Spleen (tissue), 11 donors: ENCODE results near the gene P3H1. TPM values are rescaled to one million over a fixed set of nuclear protein-coding genes. Genes with fewer than 3 reads are reported as not detected.

ENCODE experiments used
- DNase-seq: peaks from one replicate; pipeline ENCODE4 v3.0.0-alpha.2; 2020
- H3K27ac ChIP-seq, 8 donors: fragments of 200-600 bp; sonication (generic) in 7 of 8; 1 replicate in 4 of 8; 2 replicates in 4 of 8; pipeline versions ENCODE4 v1.5.0 to v1.8.0; 2016 to 2021; ENCODE audit warnings: inconsistent platforms in 4 of 8, mild to moderate bottlenecking in 4 of 8, moderate library complexity in 1 of 8
- H3K27me3 ChIP-seq, 7 donors: fragments of 200-600 bp; sonication (generic) in 6 of 7; replicated peaks in 1 of 7; 1 replicate in 4 of 7; 2 replicates in 3 of 7; pipeline versions ENCODE4 v1.5.0 to v1.8.0; 2016 to 2021; ENCODE audit warnings: inconsistent platforms in 3 of 7, mild to moderate bottlenecking in 1 of 7
- H3K36me3 ChIP-seq, 6 donors: fragments of 200-600 bp; sonication (generic) in 5 of 6; 1 replicate in 4 of 6; 2 replicates in 2 of 6; pipeline versions ENCODE4 v1.5.0 to v1.8.0; 2016 to 2021; ENCODE audit warnings: inconsistent platforms in 2 of 6
- H3K4me1 ChIP-seq, 6 donors: fragments of 200-600 bp; sonication (generic) in 5 of 6; 1 replicate in 3 of 6; 2 replicates in 3 of 6; pipeline versions ENCODE4 v1.5.0 to v1.8.0; 2016 to 2021; ENCODE audit warnings: inconsistent platforms in 3 of 6
- H3K4me3 ChIP-seq, 8 donors: fragments of 200-600 bp; sonication (generic) in 7 of 8; 1 replicate in 4 of 8; 2 replicates in 4 of 8; pipeline versions ENCODE4 v1.5.0 to v1.8.0; 2016 to 2021; ENCODE audit warnings: inconsistent platforms in 4 of 8, mild to moderate bottlenecking in 4 of 8, moderate library complexity in 2 of 8
- H3K9me3 ChIP-seq, 8 donors: fragments of 200-600 bp; sonication (generic) in 7 of 8; 1 replicate in 4 of 8; 2 replicates in 4 of 8; pipeline versions ENCODE4 v1.5.0 to v1.8.0; 2016 to 2021; ENCODE audit warnings: inconsistent platforms in 4 of 8
- POLR2A ChIP-seq, 3 donors: fragments of 450-650 bp; IDR thresholded peaks; one replicate each; pipeline ENCODE4 v1.5.1; 2017; ENCODE audit warnings: antibody characterized with exemption in 3 of 3, mild to moderate bottlenecking in 1 of 3
- POLR2AphosphoS5 ChIP-seq, 3 donors: sonication (generic); formaldehyde crosslinking; IDR thresholded peaks; one replicate each; pipeline ENCODE4 v1.5.1; 2017; ENCODE audit warnings: antibody characterized with exemption in 3 of 3
- WGBS, 5 donors: extraction: QIAGEN DNeasy Blood & Tissue Kit in 3 of 5; methylation state at CpG; one replicate each; pipeline versions ENCODE4 v1.1.5 to v1.1.7; 2013 to 2018; 5-methylcytosine and 5-hydroxymethylcytosine counted together
- intact Hi-C: fragments of 100-400 bp; cut with DNase I; formaldehyde crosslinking; loops from one replicate; pipeline ENCODE4 v1.15.0; 2023; ENCODE audit warnings: low total_unique reads
- polyA plus RNA-seq, 3 donors: library from polyadenylated mRNA; stranded (reverse); fragments of 200-250 nt; gene quantifications; one replicate each; pipeline ENCODE4 v1.2.1, GENCODE V29; 2013
- total RNA-seq, 7 donors: library from RNA; depleted of rRNA in 3 of 7; stranded (reverse); fragments of >200 nt in 3 of 7; fragmentation: NEBNext Ultra II Directional in 4 of 7; extraction: Animal tissue kit (Norgen Biotek cat#: 25700) in 4 of 7; gene quantifications; one replicate each; pipeline versions ENCODE4 v1.1.0 to v1.2.1, GENCODE V29; 2016 to 2021
- TF ChIP-seq, protein P1 (sequence below), 11 experiments: fragments of 200-600 bp in 7 of 11; fragments of 450-650 bp in 4 of 11; sonication (generic) in 4 of 11; IDR thresholded peaks in 8 of 11; conservative IDR thresholded peaks in 3 of 11; 1 replicate in 7 of 11; 2 replicates in 4 of 11; pipeline versions ENCODE4 v1.4.0 to v1.8.0; 2016 to 2021; ENCODE audit warnings: antibody characterized with exemption in 11 of 11, inconsistent platforms in 4 of 11, mild to moderate bottlenecking in 1 of 11
- donor health status: healthy with polysubstance abuse.
- donor health status: DM: no; HTN: no; CAD: no; lungs with moderate emphysema.
- donor health status: DM: no; HTN: no; CAD: no.
- donor health status: Bipolar disorder and iron deficiency.
- donor health status: healthy.
- donor health status: DM: no; HTN: no; CAD: no.
- donor health status: DM: yes; HTN: yes; CAD: no.

P3H1 gene
- total and polyA plus RNA-seq, 10 donors, result 35.1 to 55.8 (median 42.0) TPM

DNA sequence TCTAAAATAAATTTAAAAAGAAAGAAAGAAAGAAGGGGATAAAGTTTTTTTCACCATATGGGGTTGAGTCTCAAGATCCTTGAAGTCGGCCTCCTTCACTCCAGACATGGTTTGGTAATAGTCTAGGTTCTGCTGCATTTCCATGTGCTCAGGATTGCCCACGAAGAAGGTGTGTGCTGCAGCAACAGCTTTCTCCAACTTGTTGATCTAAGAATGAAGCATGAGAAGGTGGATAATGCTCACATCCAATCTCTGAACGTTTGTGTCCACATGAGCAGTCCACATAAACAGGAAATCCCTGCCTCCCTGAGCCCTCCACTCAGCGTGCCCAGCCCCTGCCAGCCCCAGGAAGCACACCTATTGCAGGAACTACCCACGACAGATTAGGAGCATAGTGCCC is 4.6 kb downstream of the P3H1 start:
- WGBS, 5 donors, result 49 to 62% (median 50%) methylated on average over 5 of the region's 5 CpGs
- no peak for DNase-seq
- Histone ChIP-seq H3K9me3 (no peaks in the 10 kb centered on the region), H3K36me3 (peaks cover 6 to 53% (median 28%) of the 10 kb centered on the region in 6 donors), H3K27ac (no peak overlapping the region), H3K4me1 (peaks cover 11 to 63% (median 30%) of the 10 kb centered on the region in 6 donors), H3K27me3 (no peaks in the 10 kb centered on the region), H3K4me3 (no peak overlapping the region)
- intact Hi-C loops, result loop anchor here (10.0 kb wide), 1 partner anchor 77 kb away; the partner anchor contains the start of gene YBX1
- TF ChIP-seq, protein P1, sequence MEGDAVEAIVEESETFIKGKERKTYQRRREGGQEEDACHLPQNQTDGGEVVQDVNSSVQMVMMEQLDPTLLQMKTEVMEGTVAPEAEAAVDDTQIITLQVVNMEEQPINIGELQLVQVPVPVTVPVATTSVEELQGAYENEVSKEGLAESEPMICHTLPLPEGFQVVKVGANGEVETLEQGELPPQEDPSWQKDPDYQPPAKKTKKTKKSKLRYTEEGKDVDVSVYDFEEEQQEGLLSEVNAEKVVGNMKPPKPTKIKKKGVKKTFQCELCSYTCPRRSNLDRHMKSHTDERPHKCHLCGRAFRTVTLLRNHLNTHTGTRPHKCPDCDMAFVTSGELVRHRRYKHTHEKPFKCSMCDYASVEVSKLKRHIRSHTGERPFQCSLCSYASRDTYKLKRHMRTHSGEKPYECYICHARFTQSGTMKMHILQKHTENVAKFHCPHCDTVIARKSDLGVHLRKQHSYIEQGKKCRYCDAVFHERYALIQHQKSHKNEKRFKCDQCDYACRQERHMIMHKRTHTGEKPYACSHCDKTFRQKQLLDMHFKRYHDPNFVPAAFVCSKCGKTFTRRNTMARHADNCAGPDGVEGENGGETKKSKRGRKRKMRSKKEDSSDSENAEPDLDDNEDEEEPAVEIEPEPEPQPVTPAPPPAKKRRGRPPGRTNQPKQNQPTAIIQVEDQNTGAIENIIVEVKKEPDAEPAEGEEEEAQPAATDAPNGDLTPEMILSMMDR (IDR thresholded peaks at IDR 0.05 in 8 of 11, conservative IDR thresholded peaks at IDR 0.05 in 3 of 11), result no peak
- TF ChIP-seq POLR2AphosphoS5 (IDR thresholded peaks at IDR 0.05) (no peak), POLR2A (IDR thresholded peaks at IDR 0.05) (no peak)

DNA sequence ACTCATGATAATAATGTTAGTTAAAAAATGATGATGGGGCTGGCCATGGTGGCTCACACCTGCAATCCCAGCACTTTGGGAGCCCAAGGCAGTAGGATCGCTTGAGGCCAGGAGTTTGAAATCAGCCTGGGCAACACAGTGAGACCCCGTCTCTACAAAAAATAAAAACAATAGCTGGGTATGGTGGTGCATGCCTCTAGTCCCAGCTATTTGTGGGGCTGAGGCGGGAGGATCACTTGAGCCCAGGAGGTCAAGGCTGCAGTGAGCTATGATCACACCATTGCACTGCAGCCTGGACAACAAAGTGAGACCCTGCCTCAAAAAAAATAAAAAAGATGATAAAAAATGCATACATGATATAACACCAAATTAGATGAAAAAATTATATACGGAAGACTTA is 5.3 kb downstream of the P3H1 start:
- no peak overlapping the region for H3K27ac ChIP-seq
- H3K4me3 ChIP-seq, result no peak overlapping the region
- H3K36me3 ChIP-seq, result peaks cover 6 to 60% (median 32%) of the 10 kb centered on the region in 6 donors
- WGBS, 5 donors, result 86 to 97% (median 94%) methylated on average over 4 of the region's 4 CpGs
- H3K4me1 ChIP-seq, result peaks cover 13 to 69% (median 33%) of the 10 kb centered on the region in 6 donors
- no peaks in the 10 kb centered on the region for H3K9me3 ChIP-seq
- no peaks in the 10 kb centered on the region for H3K27me3 ChIP-seq
- no peak for DNase-seq
- intact Hi-C loops, result loop anchor here (10.0 kb wide), 1 partner anchor 77 kb away; the partner anchor contains the start of gene YBX1
- TF ChIP-seq, protein P1 (IDR thresholded peaks at IDR 0.05 in 8 of 11, conservative IDR thresholded peaks at IDR 0.05 in 3 of 11), result no peak
- TF ChIP-seq POLR2AphosphoS5 (IDR thresholded peaks at IDR 0.05), result no peak
- TF ChIP-seq POLR2A (IDR thresholded peaks at IDR 0.05), result no peak

DNA sequence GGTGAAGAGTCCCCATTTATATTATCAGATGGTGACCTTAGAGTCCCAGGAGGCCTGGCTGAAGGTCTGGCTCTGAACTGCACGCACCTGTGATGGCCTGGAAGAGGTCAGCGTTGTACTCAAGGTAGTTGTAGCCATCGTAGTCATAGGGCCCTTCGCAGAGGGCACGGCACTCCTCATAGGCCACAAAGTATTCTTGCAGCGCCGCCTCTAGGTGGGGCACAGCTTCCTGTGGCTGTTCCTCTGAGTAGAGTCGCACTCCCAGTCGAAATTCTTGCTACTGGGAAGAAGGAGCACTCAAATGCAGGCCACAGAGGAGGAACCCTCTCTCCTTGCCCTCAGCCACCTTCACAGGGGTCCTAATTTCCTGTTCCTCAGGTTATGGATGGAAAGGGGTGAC is 7.7 kb downstream of the P3H1 start:
- Histone ChIP-seq H3K27me3 (no peaks in the 10 kb centered on the region), H3K4me3 (no peak overlapping the region), H3K9me3 (no peaks in the 10 kb centered on the region), H3K27ac (peak overlapping the region in 3 of 8 donors; percentile 3 to 15 (median 14)), H3K36me3 (peaks cover 8 to 84% (median 56%) of the 10 kb centered on the region in 6 donors), H3K4me1 (peaks cover 0 to 50% (median 15%) of the 10 kb centered on the region in 6 donors)
- TF ChIP-seq, protein P1 (IDR thresholded peaks at IDR 0.05 in 8 of 11, conservative IDR thresholded peaks at IDR 0.05 in 3 of 11), result no peak
- no peak for TF ChIP-seq POLR2A (IDR thresholded peaks at IDR 0.05)
- 54 to 73% (median 62%) methylated on average over 7 to 9 of the region's 9 CpGs for WGBS, 5 donors
- DNase-seq, result no peak
- intact Hi-C loops, result no loop called here

DNA sequence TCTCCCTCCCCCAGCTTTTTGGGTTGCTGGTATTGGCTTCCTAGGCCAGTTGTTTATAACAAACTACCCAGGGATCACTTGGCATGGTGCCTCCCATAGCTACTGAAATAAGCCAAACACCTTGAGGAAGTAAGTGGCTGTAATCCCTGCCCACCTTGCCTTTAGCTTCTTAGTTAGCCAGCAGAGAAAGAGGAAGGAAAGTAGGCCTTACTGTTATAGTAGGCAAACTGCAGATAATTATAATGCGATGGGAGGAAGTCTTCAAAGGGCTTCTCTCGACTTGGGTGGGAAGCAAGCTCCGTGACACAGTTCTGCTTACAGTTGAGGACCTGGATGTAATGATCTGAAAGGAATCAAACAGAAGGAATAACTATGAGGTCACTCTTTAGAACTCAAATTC is 8.2 kb downstream of the P3H1 start:
- WGBS, 5 donors, result 35 to 47% (median 40%) methylated on average over 3 of the region's 3 CpGs
- no peaks in the 10 kb centered on the region for H3K27me3 ChIP-seq
- no peaks in the 10 kb centered on the region for H3K9me3 ChIP-seq
- TF ChIP-seq, protein P1 (IDR thresholded peaks at IDR 0.05 in 8 of 11, conservative IDR thresholded peaks at IDR 0.05 in 3 of 11), result no peak
- TF ChIP-seq POLR2AphosphoS5 (IDR thresholded peaks at IDR 0.05) (no peak), POLR2A (IDR thresholded peaks at IDR 0.05) (no peak)
- intact Hi-C loops, result no loop called here
- peaks cover 8 to 89% (median 60%) of the 10 kb centered on the region in 6 donors for H3K36me3 ChIP-seq
- no peak for DNase-seq
- H3K4me3 ChIP-seq, result no peak overlapping the region
- H3K27ac ChIP-seq, result peak overlapping the region in 2 of 8 donors; percentile 3 to 14
- peaks cover 0 to 50% (median 12%) of the 10 kb centered on the region in 6 donors for H3K4me1 ChIP-seq
